Measurements from ENCODE around the gene DNAJA4. TPM values are rescaled to one million over a fixed set of nuclear protein-coding genes. Genes with fewer than 3 reads are reported as not detected.

DNAJA4 gene
- total and polyA plus RNA-seq, 9 of the 15 experiments (the other 6 are each of a cell fraction or from before 2014, with no cell fraction given): 0.11 to 1.0 (median 0.16) TPM; not detected in 4

- TF ChIP-seq ETV6 (IDR thresholded peaks at IDR 0.05; ENCODE audit: borderline replicate concordance in 1 of 2, low read depth in 2 of 2, low read length in 1 of 2) (peak; percentile 84 to 85; a peak in 3 of 4 replicates), ETV6 (CRISPR knock-in tag; IDR thresholded peaks at IDR 0.05; ENCODE audit: borderline replicate concordance) (no peak), ZFX (CRISPR knock-in tag; IDR thresholded peaks at IDR 0.05) (peak; percentile 52), CHD4 (IDR thresholded peaks at IDR 0.05; ENCODE audit: insufficient read depth, insufficient replicate concordance, low read depth, low read length, poor library complexity, severe bottlenecking) (peak; percentile 62), MIER1 (IDR thresholded peaks at IDR 0.05; ENCODE audit: low read depth) (no peak), PHF8 (IDR thresholded peaks at IDR 0.05; ENCODE audit: borderline replicate concordance, low read length) (0 out of 2 replicates have a peak, but pooled peaks have one; percentile 26), HDGF (IDR thresholded peaks at IDR 0.05) (peak; percentile 62; the same call in 1 of the 2 replicates), ZEB2 (IDR thresholded peaks at IDR 0.05) (peak; percentile 43; the same call in 1 of the 2 replicates), EP400 (IDR thresholded peaks at IDR 0.05) (peak; percentile 67; the same call in 1 of the 2 replicates), ZNF431 (CRISPR knock-in tag; IDR thresholded peaks at IDR 0.05) (no peak), ERF (CRISPR knock-in tag; IDR thresholded peaks at IDR 0.05) (no peak), FOSL1 (tag; conservative IDR thresholded peaks at IDR 0.05) (peak; percentile 74), JUND (IDR thresholded peaks at IDR 0.05; ENCODE audit: borderline replicate concordance, low read depth, low read length) (0 out of 2 replicates have a peak, but pooled peaks have one; percentile 44), JUND (tag; IDR thresholded peaks at IDR 0.05; ENCODE audit: borderline replicate concordance, low read depth, low read length) (peak; percentile 75; the same call in 1 of the 3 replicates), LCOR (CRISPR knock-in tag; IDR thresholded peaks at IDR 0.05) (no peak), KAT8 (IDR thresholded peaks at IDR 0.05; ENCODE audit: low read depth) (no peak), MLLT1 (IDR thresholded peaks at IDR 0.05) (0 out of 4 replicates have a peak, but pooled peaks of 1 of the 2 experiments have one; percentile 17), NCOR1 (IDR thresholded peaks at IDR 0.05) (no peak), ARID3A (IDR thresholded peaks at IDR 0.05; ENCODE audit: borderline replicate concordance, low read depth, low read length) (no peak), CBX1 (IDR thresholded peaks at IDR 0.05; ENCODE audit: low read depth) (no peak), ZNF124 (CRISPR knock-in tag; IDR thresholded peaks at IDR 0.05) (no peak), CBFB (CRISPR knock-in tag; IDR thresholded peaks at IDR 0.05) (no peak), MNT (conservative IDR thresholded peaks at IDR 0.05) (peak in 1 of 2 experiments; percentile 48; a peak in 1 of 4 replicates)
Observed at GRCh38 chr15:78306176-78306774, 41.9 kb downstream of the DNAJA4 start (continued).

Data from K562 (cell line).